ENCODE data around the gene ZNF213.
A peak's percentile ranks its signal among the peaks of the same experiment; 100 is the strongest.
"Not testable (repeated sequence)": the region's sequence is repeated elsewhere in the genome, so short reads cannot be mapped to it uniquely, and the experiment has no call there.

ZNF213 gene

GRCh38 chr16:3171855-3172593, 37.2 kb downstream of the ZNF213 start:
- peak; percentile 72 to 78 for DNase-seq

- DNase-seq = peak; percentile 58 to 69
Measured at GRCh38 chr16:3173892-3174617, 39.2 kb downstream of the ZNF213 start.

- DNase-seq = no peak
Measured at GRCh38 chr16:3174618-3175148, 39.9 kb downstream of the ZNF213 start.

- DNase-seq = peak; percentile 73 to 76
Measured at GRCh38 chr16:3175157-3176093, 40.6 kb downstream of the ZNF213 start.

GRCh38 chr16:3179651-3180050, 44.8 kb downstream of the ZNF213 start:
- no peak for DNase-seq

GRCh38 chr16:3180445-3180878, 45.6 kb downstream of the ZNF213 start:
- DNase-seq = peak; percentile 23 to 33

GRCh38 chr16:3182293-3182607, 47.4 kb downstream of the ZNF213 start:
- not testable (repeated sequence) for DNase-seq

- DNase-seq = peak; percentile 77 to 83
Measured at GRCh38 chr16:3182608-3183444, 48.0 kb downstream of the ZNF213 start.

- DNase-seq = no peak
Measured at GRCh38 chr16:3183445-3184139, 48.8 kb downstream of the ZNF213 start.

GRCh38 chr16:3186946-3187690, 52.3 kb downstream of the ZNF213 start:
- DNase-seq = no peak

- DNase-seq = peak; percentile 79 to 83
Measured at GRCh38 chr16:3187798-3188674, 53.2 kb downstream of the ZNF213 start, which contains the start of gene OR1F1. Gene OR1F1, plus strand, starts transcription at chr16:3188204.

GRCh38 chr16:3188675-3188924, 53.8 kb downstream of the ZNF213 start:
- DNase-seq = no peak

- DNase-seq = peak; percentile 78 to 82
Measured at GRCh38 chr16:3188925-3189825, 54.3 kb downstream of the ZNF213 start.

GRCh38 chr16:3189869-3190268, 55.0 kb downstream of the ZNF213 start:
- DNase-seq = no peak

GRCh38 chr16:3190949-3191353, 56.1 kb downstream of the ZNF213 start:
- no peak for DNase-seq
